K562 (cell line): ENCODE data around the gene SLC7A6. TPM values are rescaled to one million over a fixed set of nuclear protein-coding genes. Genes with fewer than 3 reads are reported as not detected.
A peak's percentile ranks its signal among the peaks of the same experiment; 100 is the strongest.

ENCODE experiments used
- ATAC-seq: fragments of 200-7000 bp; cut with Tn5 transposase; 3 replicates; pipeline ENCODE4 v1.9.1; 2020; ENCODE audit warnings: moderate library complexity
- BruUV-seq: library from RNA; stranded (reverse); fragments of 400-500 nt; replicated peaks from 2 replicates; lab custom pipeline; 2021; lab: Mats Ljungman, UMichigan
- CTCF ChIA-PET: fragments of 300-600 bp; formaldehyde crosslinking; extraction: SDS; loops from one replicate; lab custom pipeline; 2021; ENCODE audit warnings: low intra/inter-chr PET ratio; lab: Yijun Ruan, JAX
- POLR2A ChIA-PET: fragments of 300-600, 350-650 bp; sonication (Branson Sonifier 250); formaldehyde crosslinking; extraction: SDS; loops from one replicate; lab custom pipeline; 2021; ENCODE audit warnings: antibody characterized with exemption, inconsistent platforms; lab: Yijun Ruan, JAX
- DNase-seq, 4 experiments: peaks; one replicate each; pipeline versions ENCODE4 v3.0.0 to v3.0.0-alpha.2; 2011 to 2018; ENCODE audit warnings: low spot score in 3 of 4, mixed read lengths in 3 of 4; ENCODE audit errors: extremely low read depth in 1 of 4
- FAIRE-seq: peaks from 2 replicates; lab custom pipeline; 2011; peaks lifted over from hg19 to GRCh38; lab: Jason Lieb, UNC
- H2AFZ ChIP-seq: 2 replicates; pipeline ENCODE4 v1.6.0; 2011; ENCODE audit warnings: low read depth, low read length, control low read depth, inconsistent platforms
- H3K27ac ChIP-seq: fragments of 200-600 bp; 3 replicates; pipeline ENCODE4 v1.8.0; 2011; ENCODE audit warnings: low read depth, mild to moderate bottlenecking, control low read depth, inconsistent platforms, low read length, moderate library complexity, mixed read lengths; ENCODE audit errors: extremely low read depth
- H3K27me3 ChIP-seq, 2 experiments: fragments of 300-600 bp in 1 of 2; 2 replicates in 1 of 2; 3 replicates in 1 of 2; pipeline versions ENCODE4 v1.6.0 to v1.8.0; 2011; ENCODE audit warnings: inconsistent platforms in 2 of 2, low read length in 2 of 2, mild to moderate bottlenecking in 1 of 2, mixed read lengths in 1 of 2, moderate library complexity in 1 of 2; ENCODE audit not compliant: control insufficient read depth in 2 of 2, insufficient read depth in 2 of 2
- H3K36me3 ChIP-seq: fragments of 300-600 bp; 3 replicates; pipeline ENCODE4 v1.8.0; 2011; ENCODE audit warnings: mild to moderate bottlenecking, low read length, inconsistent platforms; ENCODE audit not compliant: control insufficient read depth, insufficient read depth
- H3K4me1 ChIP-seq, 2 experiments: fragments of 200-600 bp in 1 of 2; replicated peaks in 1 of 2; 2 replicates in 1 of 2; 3 replicates in 1 of 2; pipeline versions ENCODE4 v1.5.1 to v1.8.0; 2011; ENCODE audit warnings: inconsistent platforms in 2 of 2, low read length in 2 of 2, mild to moderate bottlenecking in 1 of 2, mixed read lengths in 1 of 2, moderate library complexity in 1 of 2; ENCODE audit not compliant: control insufficient read depth in 2 of 2, insufficient read depth in 2 of 2
- H3K4me2 ChIP-seq: 2 replicates; pipeline ENCODE4 v1.6.1; 2011; ENCODE audit warnings: low read length, control low read depth, inconsistent platforms, mixed read lengths; ENCODE audit not compliant: insufficient read depth
- H3K4me3 ChIP-seq: fragments of 200-600 bp; sonication (generic), shearing (Covaris generic); 2 replicates; pipeline ENCODE4 v1.5.1; 2016; ENCODE audit warnings: control low read depth, inconsistent platforms
- H3K79me2 ChIP-seq: fragments of 200-600 bp; 3 replicates; pipeline ENCODE4 v1.8.0; 2011; ENCODE audit warnings: low read length, inconsistent platforms; ENCODE audit not compliant: control insufficient read depth, insufficient read depth
- H3K9ac ChIP-seq, 2 experiments: 2 replicates each; pipeline versions ENCODE4 v1.6.0 to v1.6.1; 2011; ENCODE audit warnings: low read depth in 2 of 2, low read length in 2 of 2, control low read depth in 1 of 2, inconsistent platforms in 1 of 2, mild to moderate bottlenecking in 1 of 2, mixed read lengths in 1 of 2; ENCODE audit not compliant: insufficient read depth in 1 of 2
- H3K9me1 ChIP-seq: one replicate; pipeline ENCODE4 v1.6.0; 2011; ENCODE audit warnings: inconsistent platforms, mild to moderate bottlenecking, low read length, moderate library complexity; ENCODE audit not compliant: control insufficient read depth, insufficient read depth
- H3K9me3 ChIP-seq: replicated peaks from 2 replicates; pipeline ENCODE4 v1.5.1; 2011; ENCODE audit warnings: low read depth, low read length, inconsistent platforms; ENCODE audit not compliant: control insufficient read depth, insufficient read depth
- H4K20me1 ChIP-seq: replicated peaks from 2 replicates; pipeline ENCODE4 v1.6.1; 2011; ENCODE audit warnings: low read length, inconsistent platforms, mixed read lengths; ENCODE audit not compliant: control insufficient read depth, insufficient read depth
- KAT7 ChIP-seq: sonication (generic); formaldehyde crosslinking; IDR thresholded peaks from 2 replicates; pipeline ENCODE4 v1.8.0; 2022; ENCODE audit warnings: missing genetic modification reagents, mild to moderate bottlenecking, borderline replicate concordance
- MITF ChIP-seq: IDR thresholded peaks from 2 replicates; pipeline ENCODE4 v1.6.1; 2014; ENCODE audit warnings: antibody characterized with exemption
- PHB ChIP-seq: fragments of 250-450 bp; sonication (Bioruptor Pico); IDR thresholded peaks from 2 replicates; pipeline ENCODE4 v1.5.0; 2021
- POLR2G ChIP-seq: fragments of 200-400 bp; formaldehyde crosslinking; IDR thresholded peaks from 2 replicates; pipeline ENCODE4 v1.6.1; 2017; ENCODE audit warnings: low read depth, mild to moderate bottlenecking, antibody characterized with exemption, low read length, moderate library complexity
- THAP7 ChIP-seq: fragments of 250-450 bp; sonication (Bioruptor Pico); IDR thresholded peaks from 2 replicates; pipeline ENCODE4 v1.5.0; 2021
- WGBS: fragments of 100-300 bp; shearing (Covaris generic); methylation state at CpG from one replicate; pipeline ENCODE4 v1.1.6; 2016; ENCODE audit warnings: low coverage, mixed read lengths; ENCODE audit not compliant: insufficient coverage; ENCODE audit errors: missing lambda C conversion rate; 5-methylcytosine and 5-hydroxymethylcytosine counted together
- in situ Hi-C: fragments of 300-500 bp; cut with MboI; formaldehyde crosslinking; loops from 4 replicates; pipeline ENCODE4 v1.15.0; 2018; ENCODE audit warnings: inconsistent platforms, mixed read lengths
- intact Hi-C: fragments of 100-400 bp; cut with micrococcal nuclease; formaldehyde crosslinking; loops from 2 replicates; pipeline ENCODE4 v1.14.2; 2022
- polyA plus RNA-seq, 8 experiments: library from polyadenylated mRNA; depleted of rRNA in 4 of 8; stranded (reverse) in 5 of 8; unstranded in 3 of 8; fragments of >200 nt; fragmentation: Nextera tagmentation in 2 of 8; fragmentation: Illumina TruSeq in 1 of 8; extraction: Ambion mirVana in 2 of 8; extraction: Trizol in 1 of 8; gene quantifications; 2 replicates each; pipeline versions ENCODE4 v1.2.1 to v1.2.3, GENCODE V29; 2011 to 2014; ENCODE audit warnings: inconsistent platforms in 1 of 8, missing spikeins in 1 of 8
- total RNA-seq, 7 experiments: library from RNA; depleted of rRNA in 6 of 7; stranded (reverse); fragments of >200 nt in 6 of 7; fragmentation: Illumina TruSeq in 2 of 7; extraction: Trizol in 2 of 7; gene quantifications; 2 replicates each; pipeline versions ENCODE4 v1.2.1 to v1.2.3, GENCODE V29; 2011 to 2021; ENCODE audit warnings: low replicate concordance in 1 of 7

Gene SLC7A6
- total and polyA plus RNA-seq, 9 of the 15 experiments (the other 6 are each of a cell fraction or from before 2014, with no cell fraction given), result 12.6 to 60.1 (median 29.8) TPM

DNA sequence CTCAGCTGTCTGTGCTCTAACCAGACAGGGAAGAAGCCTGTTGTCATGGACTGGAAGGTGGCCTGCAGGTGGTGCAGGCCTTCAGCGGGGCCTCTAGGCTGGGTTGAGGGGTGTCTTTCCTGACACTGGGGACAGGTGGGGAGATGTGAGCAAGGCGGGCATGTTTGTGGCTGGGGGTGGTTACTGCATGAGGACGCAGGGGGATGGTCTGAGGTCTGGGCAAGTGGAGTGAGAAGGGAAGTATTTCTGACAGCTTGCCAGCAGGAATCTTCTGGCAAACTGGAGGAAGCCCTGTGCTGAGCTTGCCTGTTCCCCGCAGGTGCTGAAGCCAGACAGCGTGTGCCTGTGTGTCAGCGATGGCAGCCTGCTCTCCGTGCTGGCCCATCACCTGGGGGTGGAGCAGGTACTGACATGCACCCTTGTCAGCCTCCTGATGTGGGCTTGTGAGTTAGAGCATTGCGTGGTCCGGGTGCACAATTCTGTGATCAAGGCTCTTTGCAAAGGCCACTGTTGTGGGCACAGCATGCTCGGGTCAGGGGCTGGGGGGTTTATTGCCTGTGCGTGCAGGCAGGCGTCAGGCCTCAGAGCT, 82.7 kb downstream of the SLC7A6 start:
- Histone ChIP-seq H4K20me1 (no peaks in the 10 kb centered on the region; the same call in 1 of the 2 replicates), H3K9ac (peak overlapping the region in 1 of 2 experiments; percentile 21; a peak in 1 of 4 replicates), H3K27ac (no peak overlapping the region), H3K4me1 (peaks cover 3 to 6% of the 10 kb centered on the region in 2 experiments; a peak in 3 of 5 replicates), H3K4me3 (no peak overlapping the region), H3K36me3 (peaks cover 92% of the 10 kb centered on the region), H3K9me1 (no peaks in the 10 kb centered on the region), H3K79me2 (no peaks in the 10 kb centered on the region), H2AFZ (no peak overlapping the region), H3K27me3 (no peaks in the 10 kb centered on the region), H3K9me3 (no peaks in the 10 kb centered on the region), H3K4me2 (no peak overlapping the region)
- FAIRE-seq, result no peak
- ChIA-PET POLR2A (interaction anchor here (0.7 to 1.2 kb wide), 2 partner anchors 9 to 26 kb away, joined by 3 read pairs; no protein-coding TSS in a partner anchor), CTCF (no interaction called here)
- intact Hi-C loops (no loop called here), in situ Hi-C loops (no loop called here)
- 97% methylated on average over 10 of the region's 12 CpGs for WGBS
- TF ChIP-seq THAP7 (CRISPR knock-in tag) (no peak), KAT7 (CRISPR knock-in tag) (no peak), POLR2G (peak; percentile 7; the same call in 1 of the 2 replicates), PHB (CRISPR knock-in tag) (no peak), MITF (no peak)
- no peak for ATAC-seq
- no TSS peak for BruUV-seq
- no peak for DNase-seq
